Mammary epithelial cell (primary cell): ENCODE results near the gene SBSN.

Experiments
- EZH2 ChIP-seq: IDR thresholded peaks from 2 replicates; pipeline ENCODE4 v1.6.1; 2012; ENCODE audit warnings: low read length, inconsistent platforms, borderline replicate concordance
- TF ChIP-seq, protein P1 (sequence below), 2 donors: IDR thresholded peaks in 1 of 2; conservative IDR thresholded peaks in 1 of 2; 2 replicates each; pipeline ENCODE4 v1.5.1; 2011 to 2012; ENCODE audit warnings: inconsistent platforms in 2 of 2, low read length in 2 of 2, mild to moderate bottlenecking in 2 of 2, control low read depth in 1 of 2, low read depth in 1 of 2; ENCODE audit not compliant: insufficient read depth in 1 of 2; ENCODE audit errors: extremely low read depth in 1 of 2

DNA sequence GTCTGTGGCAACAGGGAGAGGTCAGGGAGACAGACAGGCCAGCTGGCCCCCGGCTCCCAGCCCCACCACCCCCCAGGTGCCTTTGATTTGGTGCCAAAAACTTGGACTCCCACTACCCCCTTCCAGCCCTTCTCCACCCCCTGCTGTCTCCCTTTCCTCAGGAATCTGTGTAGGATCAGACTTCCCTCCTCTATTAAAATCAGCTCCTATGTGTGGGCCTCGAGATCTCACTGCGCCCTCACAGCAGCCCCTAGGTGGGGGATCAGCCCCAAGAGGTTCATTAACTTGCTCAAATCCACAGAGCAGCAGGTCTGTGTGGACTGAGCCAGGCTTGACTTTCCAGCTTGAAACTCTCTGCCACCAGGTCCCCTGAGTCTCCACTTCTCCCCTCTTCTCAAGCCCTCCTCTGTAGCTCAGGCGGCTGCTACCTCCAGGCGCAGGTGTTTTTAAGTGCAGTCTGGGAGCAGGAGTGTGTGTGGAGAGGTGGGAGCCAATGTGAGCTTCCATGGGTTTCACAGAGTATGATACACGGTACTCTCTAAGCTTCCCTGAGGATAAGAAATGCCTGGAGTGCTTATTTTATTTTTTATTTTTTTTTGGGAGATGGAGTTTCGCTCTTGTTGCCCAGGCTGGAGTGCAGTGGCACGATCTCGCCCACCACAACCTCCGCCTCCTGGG is 6.8 kb upstream of the SBSN start:
- TF ChIP-seq, protein P1, sequence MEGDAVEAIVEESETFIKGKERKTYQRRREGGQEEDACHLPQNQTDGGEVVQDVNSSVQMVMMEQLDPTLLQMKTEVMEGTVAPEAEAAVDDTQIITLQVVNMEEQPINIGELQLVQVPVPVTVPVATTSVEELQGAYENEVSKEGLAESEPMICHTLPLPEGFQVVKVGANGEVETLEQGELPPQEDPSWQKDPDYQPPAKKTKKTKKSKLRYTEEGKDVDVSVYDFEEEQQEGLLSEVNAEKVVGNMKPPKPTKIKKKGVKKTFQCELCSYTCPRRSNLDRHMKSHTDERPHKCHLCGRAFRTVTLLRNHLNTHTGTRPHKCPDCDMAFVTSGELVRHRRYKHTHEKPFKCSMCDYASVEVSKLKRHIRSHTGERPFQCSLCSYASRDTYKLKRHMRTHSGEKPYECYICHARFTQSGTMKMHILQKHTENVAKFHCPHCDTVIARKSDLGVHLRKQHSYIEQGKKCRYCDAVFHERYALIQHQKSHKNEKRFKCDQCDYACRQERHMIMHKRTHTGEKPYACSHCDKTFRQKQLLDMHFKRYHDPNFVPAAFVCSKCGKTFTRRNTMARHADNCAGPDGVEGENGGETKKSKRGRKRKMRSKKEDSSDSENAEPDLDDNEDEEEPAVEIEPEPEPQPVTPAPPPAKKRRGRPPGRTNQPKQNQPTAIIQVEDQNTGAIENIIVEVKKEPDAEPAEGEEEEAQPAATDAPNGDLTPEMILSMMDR (conservative IDR thresholded peaks at IDR 0.05 in 1 of 2, IDR thresholded peaks at IDR 0.05 in 1 of 2; ENCODE audit: extremely low read depth in 1 of 2, insufficient read depth in 1 of 2, low read depth in 1 of 2, low read length in 2 of 2), result no peak
- TF ChIP-seq EZH2, result no peak
